CD4-positive, alpha-beta T cell treated with Interleukin-17A for 1 hour (primary cell): ENCODE measurements around the gene ZNF367.

Source experiments
- DNase-seq: peaks from one replicate; pipeline ENCODE4 v3.0.0-alpha.2; 2020

Gene ZNF367

DNA sequence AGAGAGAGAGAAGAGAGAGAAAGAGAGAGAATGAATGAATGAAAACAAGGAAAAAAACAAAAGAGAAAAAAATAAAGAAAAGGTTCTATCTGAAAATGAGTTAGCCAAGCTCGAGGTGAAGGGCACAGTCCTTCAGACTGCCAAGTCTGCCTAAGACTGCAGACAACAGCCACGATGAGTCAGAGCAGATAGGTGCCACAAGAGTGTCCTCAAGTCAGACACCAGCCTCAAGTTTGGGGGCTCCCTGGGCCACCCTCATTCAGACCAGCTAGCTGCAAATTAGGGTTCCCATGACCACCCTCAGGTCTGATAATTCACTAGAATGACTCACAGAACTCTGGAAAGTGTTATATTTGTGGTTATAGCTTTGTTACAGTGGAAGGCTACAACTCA, 17.9 kb upstream of the ZNF367 start:
- DNase-seq = peak; percentile 29

DNA sequence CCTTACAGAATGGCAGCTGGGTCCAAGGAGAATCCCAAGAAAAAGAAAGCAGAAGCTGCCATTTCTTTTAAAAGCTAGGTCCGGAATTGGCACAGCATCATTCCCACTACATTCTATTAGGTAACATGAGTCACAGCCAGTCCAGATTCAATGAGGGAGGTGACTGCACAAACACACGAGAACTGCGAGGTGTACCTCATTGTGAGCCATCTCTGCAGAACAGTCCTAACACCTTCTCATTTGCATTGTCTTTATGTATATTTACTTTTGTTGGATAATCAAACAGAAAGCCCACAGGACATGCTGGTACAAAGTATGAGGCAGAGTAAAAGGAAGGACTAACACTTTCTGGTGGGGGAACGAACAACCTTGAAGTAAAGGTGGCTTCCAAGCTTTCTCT, 17.2 kb upstream of the ZNF367 start:
- DNase-seq = no peak

DNA sequence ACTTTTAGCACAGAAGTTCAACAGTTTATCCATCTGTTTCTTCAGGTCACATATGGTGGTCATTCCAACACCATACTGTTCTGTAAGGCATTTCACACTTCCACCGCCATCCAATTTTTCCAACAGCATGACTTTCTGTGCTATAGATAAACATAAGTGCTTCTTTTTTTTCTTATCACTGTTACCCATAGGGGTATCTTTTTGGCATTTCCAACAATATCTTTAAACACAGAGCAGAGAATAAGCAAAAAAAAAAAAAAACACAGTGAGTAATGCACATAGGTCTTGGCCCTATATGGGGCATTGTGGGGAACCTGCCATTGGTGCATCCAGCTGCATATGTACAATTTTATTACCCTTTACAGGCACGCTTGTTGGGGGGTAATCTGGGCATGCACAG, 12.2 kb upstream of the ZNF367 start:
- DNase-seq = no peak

DNA sequence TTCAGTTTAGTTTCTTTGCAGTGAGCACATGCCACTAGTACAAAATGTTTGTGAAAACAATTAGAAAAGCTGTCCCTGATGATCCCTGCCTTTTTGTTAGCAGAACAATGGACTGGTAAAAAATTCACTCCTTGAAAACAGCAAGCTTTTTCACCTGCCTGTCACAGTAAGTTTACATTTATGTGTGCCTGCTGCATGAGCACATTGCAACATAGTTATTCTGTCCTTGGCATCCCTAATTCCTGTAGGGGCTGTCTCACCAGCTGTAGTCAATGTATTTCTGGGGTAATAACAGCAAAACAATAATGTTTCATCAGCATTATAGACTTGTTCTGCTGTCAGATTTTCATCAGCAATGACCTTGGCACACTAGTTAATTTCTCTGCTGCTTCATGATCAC, 11.6 kb upstream of the ZNF367 start:
- DNase-seq = no peak

DNA sequence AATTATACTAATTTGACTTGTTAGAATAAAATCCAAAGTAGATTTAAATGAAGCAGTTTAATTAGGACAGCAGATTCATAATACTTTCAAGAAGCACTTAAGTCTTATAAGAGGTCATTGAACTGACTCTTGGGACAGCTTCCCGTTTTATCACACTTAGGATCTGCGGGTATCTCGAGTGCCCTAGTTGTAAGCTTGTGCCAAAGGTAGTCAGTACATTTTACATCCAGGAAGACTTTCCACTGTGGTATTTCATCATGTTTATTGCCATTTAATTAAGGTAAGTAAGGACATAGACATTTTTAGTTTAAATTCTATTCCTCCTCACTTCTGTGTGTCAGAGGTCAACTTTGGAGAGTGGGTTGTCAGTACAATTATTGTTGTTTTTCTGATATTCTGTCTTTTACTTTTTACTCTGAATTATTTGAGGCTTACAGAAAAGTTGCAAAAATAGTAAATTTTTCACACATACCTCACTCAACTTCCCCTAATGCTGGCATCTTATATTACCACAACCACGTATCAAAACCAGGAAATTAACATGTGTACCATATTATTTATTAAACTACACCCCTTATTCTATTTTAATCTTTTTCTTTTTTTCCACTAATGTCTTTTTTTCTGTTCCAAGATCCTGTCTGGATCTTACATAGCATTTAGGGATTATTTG, 7.5 kb upstream of the ZNF367 start:
- DNase-seq = peak; percentile 39

DNA sequence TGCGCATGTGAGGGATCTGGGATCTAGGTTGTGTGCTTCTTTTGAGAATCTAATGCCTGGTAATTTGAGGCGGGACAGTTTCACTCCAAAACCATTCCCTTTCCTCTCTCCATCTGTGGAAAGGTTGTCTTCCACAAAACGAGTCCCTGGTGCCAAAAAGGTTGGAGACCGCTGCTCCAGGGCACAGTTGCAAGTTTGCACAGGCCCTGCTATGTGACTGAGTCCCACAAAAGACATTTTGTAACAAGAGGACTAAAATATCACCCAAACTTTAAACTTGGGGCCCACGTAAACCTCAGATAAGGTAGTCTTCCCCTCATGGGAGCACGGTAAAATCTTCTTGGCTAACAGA, 5.8 kb upstream of the ZNF367 start:
- DNase-seq = no peak

DNA sequence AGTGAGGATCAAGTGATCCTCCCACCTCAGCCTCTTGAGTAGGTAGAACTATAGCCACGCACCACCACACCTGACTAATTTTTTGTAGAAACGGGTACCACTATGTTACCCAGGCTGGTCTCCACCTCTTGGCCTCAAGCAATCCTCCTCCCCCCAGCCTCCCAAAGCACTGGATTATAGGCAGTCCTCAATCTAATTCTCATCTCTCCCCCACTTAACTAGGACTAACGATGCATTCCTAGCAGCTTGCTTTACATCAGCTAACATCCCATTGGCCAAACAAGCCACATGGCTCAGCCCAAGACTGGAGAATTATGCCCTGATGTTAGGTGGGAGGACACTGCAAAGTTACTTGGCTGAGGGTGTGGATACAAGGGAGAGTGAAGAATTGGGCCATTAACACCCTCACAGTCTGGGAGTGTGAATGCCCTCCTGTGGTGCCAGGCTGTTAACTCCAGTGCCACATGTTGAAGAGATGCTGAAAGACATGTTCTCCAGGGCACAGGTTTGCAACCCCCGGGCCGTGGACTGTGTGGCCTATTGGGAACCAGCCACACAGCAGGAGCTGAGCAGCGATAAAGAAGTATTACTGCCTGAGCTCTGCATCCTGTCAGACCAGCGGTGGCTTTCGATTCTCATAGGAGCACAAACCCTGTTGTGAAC, 5.3 kb upstream of the ZNF367 start:
- DNase-seq = no peak

DNA sequence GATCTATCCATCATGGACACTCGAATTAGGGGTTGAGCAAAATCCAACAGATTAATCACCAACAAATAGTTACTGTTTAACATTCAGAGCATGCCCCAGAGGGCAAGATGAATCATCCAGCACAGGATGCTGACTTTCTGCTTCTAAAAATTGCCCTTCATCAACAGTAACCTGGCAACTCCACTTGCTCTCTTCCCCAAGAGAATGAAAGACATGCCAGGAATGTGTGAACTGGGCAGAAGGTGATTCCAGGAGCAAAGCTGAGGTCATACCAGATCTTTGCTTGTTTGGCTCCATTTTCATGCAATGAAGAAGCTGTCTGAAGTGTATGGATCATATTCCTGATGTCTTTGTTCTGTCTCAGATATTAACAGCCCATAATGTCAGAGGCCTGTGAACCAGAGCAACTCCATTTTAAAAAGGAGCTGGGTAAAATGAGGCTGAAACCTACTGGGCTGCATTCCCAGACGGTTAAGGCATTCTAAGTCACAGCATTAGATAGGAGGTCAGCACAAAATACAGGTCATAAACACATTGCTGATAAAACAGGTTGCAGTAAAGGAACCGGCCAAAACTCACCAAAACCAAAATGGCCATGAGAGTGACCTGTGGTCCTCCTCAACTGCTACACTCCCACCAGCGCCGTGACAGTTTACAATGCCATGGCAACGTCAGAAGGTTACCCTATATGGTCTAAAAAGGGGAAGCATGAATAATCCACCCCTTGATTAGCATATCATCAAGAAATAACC, 2.5 kb upstream of the ZNF367 start:
- peak; percentile 44 for DNase-seq

DNA sequence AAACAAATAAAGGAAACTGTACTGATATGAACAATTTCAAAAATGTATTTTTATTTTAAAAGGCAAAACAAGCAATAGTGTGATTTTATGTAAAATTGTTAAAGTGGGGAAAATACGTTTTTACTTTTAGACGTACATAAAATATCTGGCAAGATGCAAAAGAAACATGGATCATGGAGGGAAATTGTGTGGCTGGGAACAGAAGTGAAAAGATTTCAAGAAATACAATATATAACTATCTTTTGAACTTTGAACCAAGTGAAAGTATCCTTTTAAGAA, 1.5 kb upstream of the ZNF367 start:
- no peak for DNase-seq

DNA sequence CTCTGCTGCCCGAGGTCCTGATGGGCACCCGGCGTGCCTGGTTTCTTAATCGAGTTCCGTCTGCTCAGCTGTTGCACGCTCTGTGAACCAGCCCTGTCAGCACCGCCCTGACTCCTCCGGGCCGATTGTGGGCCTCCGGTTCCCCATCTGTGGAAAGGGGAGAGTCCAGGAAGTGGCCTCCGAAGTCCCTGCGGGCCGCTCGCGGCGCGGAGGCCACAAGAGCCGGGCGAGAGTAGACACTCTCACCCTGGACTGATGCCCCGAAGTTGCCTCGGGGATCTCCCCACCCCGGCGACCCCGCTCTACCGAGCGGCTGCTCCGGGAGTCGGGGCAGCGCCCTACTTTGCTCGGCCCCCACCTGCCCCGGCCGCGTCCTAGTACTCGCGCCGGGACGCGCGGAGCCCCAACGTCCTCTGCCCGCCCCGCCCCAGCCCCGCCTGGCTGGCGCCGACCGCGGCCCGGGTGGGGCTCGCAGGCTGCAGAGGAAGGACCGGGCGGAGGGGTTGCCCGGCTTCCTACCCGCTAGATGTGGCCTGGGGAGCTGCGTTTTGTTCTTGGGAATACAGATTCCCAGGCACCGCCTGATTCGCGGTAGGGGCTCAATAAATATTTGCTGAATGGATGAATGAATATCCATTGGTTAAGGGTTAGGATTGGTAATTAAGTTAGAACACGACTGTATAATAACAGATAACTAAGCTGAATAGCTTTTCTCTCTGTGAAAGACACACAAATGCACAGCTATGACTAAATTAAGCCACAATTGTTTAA, 935 bp upstream of the ZNF367 start:
- peak; percentile 64 for DNase-seq

DNA sequence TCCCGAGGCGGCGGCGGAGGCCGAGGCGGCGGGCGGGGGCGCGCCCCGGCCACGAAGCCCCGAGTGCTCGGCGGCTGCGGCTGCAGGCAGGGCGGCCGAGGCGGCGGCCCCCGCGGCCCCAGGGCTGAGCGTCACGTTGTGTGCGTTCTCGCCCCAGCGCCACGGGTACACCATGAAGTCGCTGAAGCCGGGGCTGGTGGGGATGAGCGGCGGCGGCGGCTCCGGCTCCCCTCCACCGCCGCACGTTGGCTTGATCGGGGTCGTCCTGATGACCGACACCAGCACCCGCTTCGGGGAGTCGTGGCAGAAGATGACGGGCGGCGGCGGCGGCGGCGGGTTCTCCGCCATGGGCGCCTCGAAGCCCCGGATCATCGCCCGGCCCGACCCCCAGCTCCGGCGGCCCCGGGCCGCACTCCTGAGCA, 498 bp downstream of the ZNF367 start:
- DNase-seq = no peak

DNA sequence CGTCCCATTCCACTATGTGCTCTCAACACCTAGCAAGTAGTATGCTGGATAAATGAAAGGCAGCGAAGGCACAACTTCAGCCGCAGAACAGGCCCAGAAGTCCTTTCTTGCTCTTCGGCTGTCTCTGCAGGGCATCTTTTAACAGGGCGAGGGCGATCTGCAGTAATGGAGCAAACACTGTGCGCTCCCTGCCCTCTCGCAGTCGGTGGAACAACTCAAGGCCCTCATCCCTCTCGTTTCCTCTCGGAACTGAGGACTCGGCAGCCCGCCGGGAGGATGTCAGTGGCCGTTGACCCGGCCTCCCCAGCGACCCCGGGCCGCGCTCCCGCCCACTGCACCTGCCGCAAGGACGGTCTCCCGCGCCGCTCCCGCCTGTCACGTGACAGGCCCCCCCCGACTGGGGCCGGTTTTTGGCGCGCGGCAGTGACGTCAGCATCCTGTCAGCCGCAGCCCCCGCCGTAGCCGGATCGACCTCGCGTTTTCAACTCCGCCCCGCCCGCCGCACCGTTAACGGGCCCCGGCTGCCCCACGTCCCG, 1.1 kb downstream of the ZNF367 start:
- peak; percentile 92 for DNase-seq

DNA sequence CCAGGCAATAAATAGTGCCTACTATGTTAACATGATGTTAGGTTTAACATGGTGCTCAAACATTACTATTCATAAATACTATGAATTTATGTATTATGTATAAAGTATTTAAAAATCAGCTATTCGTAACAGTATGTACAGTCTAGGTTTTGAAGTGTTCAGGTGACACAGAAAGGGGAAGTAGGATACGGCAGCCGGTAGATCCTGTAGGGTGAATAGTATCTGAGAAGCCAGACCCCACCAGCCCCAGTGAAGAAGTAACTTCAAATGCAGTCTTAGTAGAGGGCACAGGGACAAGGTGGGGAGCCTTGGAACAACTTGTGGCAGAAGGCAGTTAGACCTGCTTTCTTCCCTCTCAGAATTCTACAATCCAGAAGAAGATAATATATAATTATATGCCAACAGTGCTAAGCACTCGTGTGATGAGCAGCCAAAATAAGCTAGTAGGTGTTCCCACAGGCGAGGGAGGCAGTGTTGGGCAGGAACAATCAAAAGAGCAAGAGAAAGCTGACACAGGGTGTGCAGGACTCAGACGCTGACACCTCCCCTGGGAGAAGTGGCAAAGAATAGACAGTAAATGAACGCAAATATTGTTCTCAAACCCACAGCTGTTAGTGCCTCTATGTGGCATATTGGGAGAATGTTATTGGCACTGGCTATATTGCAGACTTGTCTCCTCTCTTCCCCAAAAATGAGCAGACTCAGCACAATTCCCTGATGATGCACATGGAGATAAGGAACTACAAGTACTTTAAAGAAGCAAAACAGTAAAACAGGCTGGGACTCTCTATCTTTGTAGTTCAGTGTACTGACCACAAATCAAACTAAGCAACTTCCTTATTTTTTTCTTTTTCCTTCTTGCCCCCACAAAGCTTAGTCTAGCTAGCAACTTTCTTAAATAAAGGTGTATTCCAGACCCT, 4.6 kb downstream of the ZNF367 start:
- DNase-seq = peak; percentile 31

DNA sequence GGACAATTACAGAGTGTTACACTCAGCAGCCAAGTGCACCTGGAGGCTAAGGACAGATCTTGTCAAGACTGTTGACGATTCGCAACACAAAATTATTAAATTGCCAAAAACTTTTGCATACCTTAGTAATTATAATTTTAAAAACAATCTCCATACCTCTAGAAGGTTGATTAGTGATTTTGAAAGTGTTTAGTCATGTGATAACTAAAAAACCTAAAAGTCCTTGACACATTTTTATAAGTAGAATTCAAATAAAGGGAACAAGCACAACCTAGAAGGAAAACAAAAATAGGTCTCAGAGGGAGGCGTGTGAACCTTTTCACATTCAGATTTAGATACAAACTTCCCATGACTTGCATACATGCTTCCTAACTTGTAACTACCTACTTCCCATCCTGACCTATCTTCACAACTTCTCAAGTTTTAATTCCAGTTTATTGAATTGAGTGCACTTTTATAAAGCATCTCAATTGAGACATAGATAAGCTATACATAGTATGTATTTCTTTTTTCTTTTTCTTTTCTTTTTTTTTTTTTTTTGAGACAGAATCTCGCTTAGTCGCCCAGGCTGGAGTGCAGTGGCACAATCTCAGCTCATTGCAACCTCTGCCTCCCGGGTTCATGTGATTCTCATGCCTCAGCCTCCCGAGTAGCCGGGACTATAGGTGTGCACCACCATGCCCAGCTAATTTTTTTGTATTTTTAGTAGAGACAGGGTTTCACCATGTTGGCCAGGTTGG, 5.8 kb downstream of the ZNF367 start:
- DNase-seq = no peak

DNA sequence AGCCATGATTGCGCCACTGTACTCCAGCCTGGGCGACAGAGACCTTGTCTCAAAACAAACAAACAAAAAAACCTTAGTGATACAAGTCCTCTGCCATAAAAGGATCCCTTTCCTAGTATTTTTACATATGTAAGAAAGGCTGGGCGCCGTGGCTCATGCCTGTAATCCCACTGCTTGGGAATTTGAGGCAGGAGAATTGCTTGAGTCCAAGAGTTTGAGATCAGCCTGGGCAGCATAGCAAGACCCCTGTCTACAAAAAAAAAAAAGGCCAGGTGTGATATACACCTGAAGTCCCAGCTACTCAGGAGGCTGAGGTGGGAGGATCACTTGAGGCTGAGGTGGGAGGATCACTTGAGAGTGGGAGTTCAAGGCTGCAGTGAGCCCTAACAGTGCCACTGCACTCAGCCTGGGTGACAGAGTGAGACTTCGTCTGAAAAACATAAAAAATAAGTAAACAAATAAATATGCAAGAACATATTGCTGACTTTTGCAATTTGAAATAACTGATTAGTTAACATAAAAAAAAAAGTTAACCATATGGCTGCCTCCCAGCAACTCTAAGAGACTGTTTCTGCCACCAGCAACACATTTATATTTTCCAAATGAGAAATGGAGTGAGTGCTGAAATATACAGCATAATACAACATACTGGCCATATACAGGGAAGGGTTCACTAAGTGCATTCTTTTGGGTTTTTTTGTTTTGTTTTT, 6.9 kb downstream of the ZNF367 start:
- no peak for DNase-seq

DNA sequence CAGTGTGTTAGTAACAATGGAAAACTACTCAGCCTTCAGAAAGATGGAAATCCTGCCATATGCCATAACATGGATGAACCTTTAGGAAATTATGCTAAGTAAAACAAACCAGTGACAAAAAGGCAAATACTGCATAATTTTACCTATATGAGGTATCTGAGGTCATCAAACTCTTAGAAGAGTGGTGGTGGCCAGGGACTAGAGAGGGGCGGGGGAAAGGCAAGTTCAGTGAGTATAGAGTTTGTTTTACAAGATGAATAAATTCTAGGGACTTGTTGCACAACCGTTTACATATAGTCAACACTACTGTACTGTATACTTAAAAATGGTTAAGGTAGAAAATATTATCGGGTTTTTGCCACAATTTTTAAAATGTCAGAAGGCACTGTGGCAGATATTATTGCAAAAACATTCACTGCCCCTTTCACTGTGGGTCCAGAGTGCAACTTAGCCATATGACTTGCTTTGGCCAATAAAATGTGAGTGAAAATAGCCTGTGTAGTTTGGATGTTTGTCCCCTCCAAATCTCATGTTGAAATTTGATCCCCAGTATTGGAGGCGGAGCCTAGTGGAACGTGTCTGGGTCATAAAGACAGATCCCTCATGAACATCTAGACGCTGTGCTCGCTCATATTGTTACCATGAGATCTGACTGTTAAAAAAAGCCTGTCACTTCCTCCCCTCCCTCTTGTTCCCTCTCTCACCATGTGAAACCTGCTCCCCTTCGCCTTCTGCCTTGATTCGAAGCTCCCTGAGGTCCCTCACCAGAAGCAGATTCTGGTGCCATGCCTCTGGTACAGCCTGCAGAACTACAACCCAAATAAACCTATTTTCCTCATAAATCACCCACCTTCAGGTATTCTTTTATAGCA, 9.5 kb downstream of the ZNF367 start:
- no peak for DNase-seq

DNA sequence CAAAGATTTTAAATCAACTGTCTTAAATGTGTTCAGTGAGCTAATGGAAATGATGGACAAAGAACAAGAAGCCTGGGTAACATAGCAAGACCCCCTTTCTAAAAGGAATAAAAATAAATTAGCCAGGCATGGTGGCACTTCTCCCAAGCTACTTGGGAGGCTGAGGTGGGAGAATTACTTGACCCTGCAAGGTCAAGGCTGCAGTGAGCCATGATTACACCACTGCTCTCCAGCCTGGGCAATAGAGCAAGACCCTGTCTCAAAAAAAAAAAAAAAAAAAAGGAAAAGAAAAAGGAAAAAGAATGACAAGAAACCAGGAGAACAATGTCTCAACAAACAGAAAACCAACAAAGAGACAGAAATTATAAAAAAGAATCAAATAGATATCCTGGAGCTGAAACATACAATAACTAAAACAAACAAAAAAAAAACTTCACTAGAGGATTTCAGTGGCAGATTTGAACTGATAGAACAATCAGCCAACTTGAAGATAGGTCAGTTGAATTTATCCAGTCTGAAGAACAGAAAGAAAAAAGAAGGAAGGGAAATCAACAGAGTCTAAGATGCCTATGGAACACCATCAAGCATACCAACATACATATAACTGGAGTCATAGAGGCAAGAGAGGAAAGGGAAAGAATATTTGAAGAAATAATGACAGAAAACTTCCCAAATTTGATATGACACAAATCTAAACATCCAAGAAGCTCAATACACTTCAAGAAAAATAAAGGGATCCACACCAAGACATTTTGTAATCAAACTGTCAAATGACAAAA, 17.8 kb downstream of the ZNF367 start:
- no peak for DNase-seq

DNA sequence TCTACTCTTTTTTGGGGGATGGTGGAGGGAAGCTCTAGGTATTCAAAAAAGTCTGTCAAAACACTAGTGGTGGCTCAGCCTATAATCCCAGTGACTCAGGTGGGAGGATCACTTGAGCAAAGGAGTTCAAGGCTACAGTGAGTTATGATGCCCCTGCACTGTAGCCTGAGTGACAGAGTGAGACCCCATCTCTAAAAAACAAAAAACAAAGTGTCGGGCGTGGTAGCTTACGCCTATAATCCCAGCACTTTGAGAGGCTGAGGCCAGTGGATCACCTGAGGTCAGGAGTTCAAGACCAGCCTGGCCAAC, 18.9 kb downstream of the ZNF367 start:
- DNase-seq = no peak

DNA sequence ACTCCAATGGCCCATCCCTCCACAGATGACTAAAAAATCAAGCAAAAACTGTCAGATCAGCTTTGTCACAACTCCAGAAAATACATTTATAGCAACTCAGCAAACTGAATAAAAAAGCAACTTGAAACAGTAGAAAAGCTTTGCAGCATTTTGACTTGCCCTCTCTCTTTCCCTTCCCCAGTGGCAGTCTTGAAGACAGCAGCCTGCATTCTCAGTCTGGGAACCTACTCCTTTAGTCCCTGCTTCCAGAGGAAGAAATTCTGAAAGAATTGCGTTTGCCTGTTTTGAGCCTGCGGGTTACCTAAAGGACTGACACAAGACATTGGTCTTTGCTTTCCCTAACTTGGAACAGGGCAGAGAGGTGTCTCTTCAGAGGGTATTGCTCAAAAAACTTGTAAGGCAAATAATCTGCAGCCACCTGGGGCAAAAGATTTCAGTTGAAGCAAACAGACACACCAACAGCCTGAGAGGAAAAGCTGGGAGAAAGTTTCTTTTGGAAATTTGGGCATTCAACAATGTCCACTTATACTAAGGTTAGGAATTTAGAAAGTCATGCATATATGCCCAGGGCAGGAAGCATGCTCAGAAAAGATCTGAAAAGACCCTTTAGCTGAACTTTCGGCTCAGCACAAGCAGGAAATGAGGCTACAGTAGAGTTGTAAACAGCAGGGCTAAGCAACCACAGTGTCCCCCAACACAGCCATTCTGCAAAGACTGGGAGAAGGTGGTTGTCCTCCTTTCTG, 19.4 kb downstream of the ZNF367 start:
- DNase-seq = peak; percentile 43
